Measurements from ENCODE around the gene FGFBP3.
"Not testable (repeated sequence)": the region's sequence is repeated elsewhere in the genome, so short reads cannot be mapped to it uniquely, and the experiment has no call there.

Gene FGFBP3

DNA sequence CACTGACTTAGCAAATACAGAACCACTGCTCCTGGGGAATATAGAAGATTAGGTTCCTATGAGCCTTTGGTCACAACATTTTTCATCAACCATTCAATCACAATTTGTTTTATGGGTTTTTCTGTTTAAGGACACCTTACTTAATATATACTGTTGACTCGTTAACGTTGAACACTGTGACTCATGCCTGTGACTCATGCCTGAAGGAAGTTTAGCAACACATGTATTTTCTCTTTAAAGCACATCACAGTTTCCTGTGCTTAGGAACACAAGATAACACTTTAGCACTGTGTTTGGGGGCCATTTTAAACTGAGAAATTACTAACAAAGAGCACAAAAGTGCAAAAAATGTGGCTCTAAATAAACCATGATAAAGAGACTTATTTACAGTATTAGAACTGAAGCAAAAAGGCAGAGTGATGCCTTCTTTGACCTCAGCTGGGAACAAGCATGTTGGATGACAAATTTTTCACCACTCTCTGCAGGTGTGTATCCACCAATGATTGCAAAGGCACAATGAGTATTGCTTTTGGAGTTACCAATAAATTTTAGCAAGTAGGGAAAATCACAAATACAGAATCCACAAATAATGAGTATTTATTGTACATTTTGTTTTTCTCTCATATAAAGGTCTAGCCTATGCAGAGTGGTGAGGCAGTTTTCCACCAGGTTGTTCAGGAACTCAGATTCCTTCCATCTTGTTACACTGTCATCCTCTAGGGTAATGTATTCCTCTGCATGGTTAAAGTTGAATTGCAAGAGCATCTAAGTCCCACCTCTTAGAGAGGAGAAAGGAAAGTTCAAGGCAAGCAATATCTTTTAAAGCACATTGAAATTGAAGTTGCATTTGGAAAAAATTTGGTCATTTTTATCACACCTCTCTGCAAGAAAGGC is 7.3 kb downstream of the FGFBP3 start:
- no peak for DNase-seq

DNA sequence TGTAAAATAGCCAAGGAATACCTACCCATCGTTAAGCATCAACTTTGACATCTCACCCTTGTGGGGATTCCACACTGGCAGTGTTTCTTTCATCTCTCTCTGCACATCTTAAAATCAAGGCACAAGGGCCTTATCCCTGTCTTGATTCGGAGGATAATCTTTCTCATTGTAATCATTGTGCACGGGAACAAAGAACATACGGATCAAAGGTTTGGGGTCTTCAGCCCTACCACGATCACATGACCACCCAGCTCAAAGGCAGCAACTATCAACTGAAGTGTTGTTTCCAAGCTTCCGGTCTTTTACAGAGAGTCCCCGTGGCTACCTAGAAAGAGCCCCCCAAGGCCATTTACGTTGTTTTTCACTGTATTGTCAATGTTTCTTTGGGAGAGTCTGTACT is 11.9 kb downstream of the FGFBP3 start:
- DNase-seq, result no peak

DNA sequence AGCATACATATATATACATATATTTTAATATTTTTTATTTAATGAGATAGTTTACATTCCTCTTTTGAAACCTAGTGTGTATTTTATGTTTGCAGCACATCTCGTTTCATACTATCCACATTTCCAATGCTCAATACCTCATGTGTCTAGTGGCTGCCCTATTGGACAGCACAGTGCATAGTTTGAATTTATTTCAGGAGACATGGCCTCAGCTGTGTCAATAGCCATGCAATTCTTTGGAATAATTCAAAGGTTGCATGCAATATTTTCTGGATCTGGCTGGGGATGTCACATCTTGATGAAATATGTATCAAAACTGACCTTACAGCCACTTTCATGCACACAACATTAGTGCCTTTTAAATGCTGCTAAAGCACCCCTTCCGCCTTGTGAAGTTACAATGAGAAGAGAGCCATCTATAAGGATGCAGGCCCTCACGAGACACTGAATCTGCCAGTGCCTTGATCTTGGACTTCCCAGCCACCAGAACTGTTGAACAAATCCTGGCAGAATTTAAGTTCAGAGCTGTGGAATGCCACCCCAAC is 13.0 kb downstream of the FGFBP3 start:
- no peak for DNase-seq

DNA sequence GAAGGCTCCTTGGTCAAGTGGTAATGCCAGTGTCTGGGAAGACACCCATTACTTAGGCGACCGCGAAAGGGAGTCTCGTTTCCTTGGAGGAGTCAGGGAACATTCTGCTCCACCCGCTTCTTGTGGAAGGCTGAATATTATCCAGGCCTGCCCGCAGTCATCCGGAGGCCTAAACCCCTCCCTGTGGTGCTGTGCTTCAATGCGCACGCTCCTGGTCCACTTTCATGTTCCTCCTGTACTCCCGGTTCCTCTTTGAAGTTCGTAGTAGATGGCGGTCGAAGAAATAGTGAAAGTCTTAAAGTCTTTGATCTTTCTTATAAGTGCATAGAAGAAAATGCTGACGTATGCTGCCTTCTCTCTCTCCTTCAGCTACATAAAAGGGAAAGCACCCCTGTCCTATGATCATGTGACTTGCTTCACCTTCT is 15.0 kb downstream of the FGFBP3 start:
- not testable (repeated sequence) for DNase-seq

DNA sequence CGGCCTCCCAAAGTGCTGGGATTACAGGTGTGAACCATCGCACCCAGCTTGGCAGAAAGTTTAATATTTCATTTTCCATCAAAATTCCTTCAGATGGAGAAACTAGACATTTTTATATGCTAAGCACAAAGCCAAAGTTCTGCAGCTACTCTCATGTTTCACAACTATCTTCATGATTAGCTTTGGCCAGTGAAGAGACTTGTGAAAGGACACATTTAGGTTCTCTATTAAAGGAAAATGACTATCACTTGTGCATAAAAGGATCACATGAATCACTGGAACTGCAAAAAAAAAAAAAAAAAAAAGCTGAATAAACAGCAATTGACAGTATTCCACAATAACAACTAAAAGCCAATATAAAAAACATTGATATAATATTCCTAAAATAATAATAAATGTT is 16.2 kb downstream of the FGFBP3 start:
- no peak for DNase-seq

DNA sequence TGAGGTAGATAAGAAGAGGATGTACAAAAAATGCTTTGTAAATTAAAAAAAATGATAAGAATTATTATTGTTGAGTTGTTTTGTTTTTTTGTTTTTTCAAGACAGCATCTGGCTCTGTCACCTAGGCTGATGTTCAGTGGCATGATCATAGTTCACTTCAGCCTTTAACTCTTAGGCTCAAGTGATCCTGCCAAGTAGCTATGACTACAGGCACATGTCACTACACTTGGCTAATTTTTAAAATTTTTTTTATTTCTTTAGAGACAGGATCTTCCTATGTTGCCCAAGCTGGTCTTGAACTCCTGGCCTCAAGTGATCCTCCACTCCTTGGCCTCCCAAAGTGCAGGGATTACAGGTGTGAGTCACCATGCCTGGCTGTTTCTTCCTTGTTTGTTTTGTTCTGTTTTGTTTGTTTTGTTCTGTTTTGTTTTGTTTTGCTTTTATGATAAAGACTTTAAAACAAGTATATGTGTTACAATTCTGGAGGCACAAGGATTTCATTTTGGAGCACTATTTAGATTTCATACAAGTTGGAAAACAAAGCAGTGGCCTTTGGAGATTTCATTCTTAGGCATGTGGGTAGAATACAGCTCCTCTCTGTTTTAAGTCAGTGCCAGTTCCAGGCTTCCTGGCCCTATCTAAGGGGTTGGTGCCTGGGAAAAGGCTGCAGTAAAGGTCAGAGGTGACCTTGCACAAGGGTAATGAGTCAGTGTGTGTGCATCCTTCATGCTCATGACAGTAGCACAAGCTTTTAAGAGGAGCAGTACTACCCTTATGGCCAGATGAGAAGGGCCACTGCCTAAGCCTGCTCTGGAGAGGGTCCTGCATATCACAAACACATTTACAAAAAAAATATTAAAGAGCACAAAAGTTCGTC is 17.9 kb downstream of the FGFBP3 start:
- DNase-seq, result no peak

DNA sequence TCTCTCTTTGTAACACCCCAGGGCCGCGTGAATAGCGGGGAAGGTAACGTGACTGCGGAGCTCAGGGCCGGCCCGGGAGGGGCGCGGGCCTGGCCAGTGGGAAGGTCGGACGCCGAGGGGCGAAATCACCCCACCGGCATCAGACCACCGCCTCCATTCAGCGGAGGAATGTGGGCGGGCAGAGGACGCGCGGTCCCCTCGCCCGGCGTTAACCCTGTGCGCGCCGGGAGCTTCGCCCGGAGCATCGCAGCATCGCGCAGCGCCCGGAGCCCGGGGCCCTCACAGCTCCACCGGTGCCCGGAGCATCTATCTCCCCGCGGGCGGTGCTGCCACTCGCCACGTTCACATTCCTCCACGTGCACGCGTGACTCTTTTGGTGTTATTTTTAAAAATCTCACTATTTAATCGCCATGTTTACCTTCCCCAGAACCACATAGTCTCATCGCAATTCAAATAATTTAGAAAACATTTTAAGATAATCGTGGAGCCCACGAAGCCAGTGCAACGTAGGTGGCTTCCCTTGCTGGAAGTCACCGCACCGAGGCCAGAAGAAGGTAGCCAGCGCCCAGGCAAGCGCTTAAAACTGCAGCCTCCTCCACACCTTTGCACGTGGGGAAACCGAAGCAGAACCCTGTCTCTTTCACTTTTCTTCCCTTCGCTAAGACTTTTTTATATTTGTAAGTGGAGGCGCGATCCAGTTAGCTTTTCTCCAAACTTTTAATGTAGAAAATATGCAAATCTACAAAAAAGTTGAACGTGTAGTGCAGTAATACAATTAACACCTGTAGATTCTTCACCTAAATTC is 21.8 kb downstream of the FGFBP3 start:
- peak; percentile 25 for DNase-seq

DNA sequence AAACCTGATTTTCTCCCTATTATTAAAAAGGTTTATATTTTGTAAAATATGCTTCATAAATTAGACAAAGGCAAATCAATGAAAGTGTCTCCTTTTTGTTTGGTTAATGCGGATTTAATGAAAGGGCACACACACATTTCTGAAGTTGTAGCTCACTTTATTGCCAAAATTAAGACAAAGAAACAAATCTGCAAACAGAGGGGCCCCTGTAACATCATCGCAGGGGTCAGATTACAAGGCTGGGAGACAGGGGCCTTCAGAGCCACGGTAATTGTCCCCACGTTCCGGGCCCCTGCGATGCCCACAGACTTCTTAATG is 22.4 kb downstream of the FGFBP3 start:
- no peak for DNase-seq

DNA sequence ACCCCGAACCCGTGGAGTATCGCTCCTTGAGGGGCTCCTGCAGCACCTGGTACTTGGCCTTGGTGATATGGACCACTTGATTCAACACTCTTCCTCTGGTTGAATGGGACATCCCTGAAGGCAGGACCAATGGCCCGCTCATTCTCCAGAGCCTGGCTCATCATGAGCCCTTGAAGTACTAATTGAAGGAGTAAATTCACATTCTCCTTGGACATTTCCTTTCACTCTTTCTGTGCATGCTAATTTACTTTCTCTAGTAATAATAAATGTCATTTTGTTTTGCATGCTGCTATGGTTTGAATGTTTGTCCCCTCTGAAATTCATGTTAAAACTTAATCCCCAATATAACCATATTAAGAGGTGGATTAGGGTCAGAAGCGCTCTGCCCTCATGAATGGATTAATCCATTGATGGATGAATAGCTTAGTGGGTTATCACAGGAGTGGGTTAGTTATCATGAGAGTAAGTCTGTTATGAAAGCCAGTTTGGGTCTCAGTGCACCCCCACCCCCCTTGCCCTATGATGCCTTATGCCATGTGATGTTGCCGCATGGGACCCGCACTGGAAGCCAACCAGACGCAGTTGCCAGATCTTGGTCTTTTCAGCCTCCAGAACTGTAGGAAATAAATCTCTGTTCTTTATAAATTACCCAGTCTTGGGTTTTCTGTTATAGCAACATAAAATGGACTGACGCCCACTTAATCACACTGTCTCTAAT is 23.8 kb downstream of the FGFBP3 start:
- DNase-seq, result no peak

DNA sequence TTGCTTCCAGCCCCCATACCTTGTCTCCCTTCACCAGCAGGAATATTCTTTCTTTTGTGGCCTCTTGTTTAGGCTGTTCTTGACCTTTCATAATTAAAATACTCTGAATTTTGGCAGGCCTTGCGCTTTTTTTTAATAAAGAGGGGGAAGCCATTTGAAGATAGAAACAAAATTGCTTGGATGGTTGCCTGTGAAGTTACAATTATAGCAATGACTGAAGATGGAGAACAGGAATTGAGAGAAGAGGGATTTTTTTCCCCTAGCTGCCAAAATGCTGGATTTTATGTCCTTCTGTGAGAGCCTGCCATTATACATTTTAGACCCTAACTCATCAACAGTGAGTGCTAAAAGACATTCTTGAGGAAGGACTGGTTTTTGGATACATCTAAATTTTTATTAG is 24.8 kb downstream of the FGFBP3 start:
- DNase-seq, result no peak

DNA sequence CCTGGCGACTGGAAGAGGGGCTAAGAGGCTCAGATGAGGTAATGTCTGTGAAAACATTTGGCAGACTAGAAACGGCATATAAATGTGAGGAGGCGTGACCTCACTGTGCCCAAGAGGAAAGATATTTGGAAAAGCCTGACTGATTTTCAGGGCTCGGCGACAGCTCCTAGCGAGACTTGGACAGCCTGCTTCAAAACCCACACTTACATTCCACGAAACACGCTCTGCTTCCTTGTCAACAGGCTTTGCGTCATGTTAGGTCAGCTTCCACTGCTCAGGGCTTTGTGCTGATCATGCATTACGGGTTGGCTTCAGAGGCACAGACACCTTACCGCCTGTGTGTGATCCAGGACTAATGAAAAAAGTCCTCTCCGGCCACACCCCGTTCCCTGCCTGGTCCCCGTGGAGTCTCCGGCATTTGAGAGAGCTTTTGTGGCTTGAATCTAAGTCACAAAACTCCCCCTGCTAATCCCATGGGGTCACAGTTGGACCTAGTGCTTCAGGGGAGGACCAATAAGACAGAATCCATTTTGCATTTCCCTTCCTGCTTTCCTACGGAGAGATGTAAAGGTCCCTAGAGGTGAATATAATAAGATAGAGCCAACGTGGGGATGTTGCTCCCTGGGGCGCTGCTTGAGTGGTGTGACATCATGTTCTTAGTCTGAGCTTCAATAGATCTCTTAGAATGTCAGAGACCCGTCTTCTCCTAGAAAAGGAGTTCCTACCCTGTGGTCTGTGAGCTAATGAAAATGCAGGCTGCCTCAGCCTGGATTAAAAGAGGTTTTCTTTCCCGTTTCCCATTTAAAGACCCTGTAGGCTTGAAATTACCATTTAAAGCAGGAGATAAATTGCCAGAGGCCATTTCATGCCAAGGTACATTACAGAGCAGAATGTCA is 25.5 kb downstream of the FGFBP3 start:
- DNase-seq, result peak; percentile 9

DNA sequence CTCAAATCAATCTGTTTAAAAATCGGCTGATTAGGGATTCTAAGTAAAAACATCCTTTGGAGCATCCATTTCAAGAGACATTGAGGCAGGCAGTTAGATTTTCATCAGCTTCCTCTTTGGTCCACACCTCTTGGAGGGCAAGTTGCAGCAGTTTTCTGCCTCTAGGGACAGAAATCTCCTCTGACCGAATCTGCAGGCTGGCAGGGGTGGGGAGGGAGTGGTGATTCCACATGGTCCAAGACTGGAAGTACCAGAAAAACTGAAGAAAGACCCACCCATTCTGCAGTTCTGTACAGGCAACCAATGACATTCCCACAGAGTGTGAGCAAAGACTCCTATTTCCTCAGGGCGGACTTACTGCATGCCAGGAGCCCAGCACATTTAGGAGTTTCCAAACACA is 29.0 kb downstream of the FGFBP3 start:
- no peak for DNase-seq

DNA sequence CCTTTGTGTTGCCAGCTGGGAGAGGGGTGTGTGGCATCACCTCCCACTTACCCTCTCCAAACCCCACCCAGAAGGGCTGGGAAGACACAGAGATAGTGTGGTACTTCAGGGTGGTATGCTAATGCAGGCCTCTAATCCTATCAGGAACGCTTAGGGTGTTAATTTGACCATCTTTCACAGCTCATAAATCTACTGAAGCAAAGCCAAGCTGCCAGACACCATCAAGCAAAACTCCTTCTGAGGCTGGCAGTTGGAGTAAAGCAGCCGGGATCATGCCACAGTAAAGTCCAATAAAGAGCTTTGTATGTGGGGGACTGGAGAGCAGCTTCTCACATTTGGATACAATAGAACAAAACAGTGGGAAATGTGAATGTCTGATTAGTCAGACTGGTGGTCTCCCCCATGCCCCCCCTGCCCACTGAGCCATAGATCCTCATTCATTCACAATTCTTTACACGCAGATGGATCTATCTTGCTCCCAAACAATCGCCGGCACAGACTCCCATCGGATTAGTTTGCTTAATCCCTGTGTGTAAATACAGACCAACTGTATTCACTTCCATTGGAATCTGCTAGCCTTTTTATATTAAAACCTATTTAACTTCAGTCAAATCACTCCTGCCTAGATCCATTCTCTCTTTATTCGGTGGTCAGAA is 29.6 kb downstream of the FGFBP3 start:
- no peak for DNase-seq

DNA sequence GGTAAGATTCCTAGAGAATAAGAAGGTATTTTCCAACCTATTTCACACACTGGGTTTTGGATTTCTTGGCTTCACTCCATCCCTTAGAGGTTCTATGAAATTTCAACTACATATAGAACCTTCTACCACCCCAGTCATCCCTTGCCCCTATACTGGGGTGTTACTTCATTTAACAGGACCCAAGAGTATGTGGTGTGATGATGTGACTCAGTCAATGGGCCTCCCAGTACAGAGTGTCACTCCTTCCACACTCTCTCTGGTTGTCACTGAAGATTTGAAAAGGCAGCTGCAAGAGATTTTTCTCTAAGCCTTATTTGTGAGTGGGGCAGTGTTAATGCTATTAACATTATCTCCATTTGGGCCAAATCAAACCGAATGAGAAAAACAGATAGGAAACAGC is 33.5 kb downstream of the FGFBP3 start:
- DNase-seq, result no peak

DNA sequence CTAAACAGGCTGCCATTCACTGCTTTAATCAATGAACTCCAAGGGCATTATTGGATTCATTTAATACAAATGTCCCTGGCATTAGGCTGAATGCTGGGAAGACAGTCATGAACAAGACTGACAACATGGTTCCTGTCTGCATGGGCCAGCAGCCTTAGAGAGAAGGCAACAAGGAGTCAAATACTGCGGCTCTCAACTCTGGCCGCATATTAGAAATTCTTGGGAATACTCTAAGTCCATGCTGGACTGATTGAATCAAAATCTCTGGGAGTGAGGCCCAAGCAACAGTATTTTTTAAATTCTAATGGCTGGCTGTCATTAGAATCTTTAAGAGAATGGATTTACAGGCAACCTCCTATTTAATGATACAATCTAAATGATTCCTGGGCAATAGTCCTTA is 34.1 kb downstream of the FGFBP3 start:
- DNase-seq, result no peak

DNA sequence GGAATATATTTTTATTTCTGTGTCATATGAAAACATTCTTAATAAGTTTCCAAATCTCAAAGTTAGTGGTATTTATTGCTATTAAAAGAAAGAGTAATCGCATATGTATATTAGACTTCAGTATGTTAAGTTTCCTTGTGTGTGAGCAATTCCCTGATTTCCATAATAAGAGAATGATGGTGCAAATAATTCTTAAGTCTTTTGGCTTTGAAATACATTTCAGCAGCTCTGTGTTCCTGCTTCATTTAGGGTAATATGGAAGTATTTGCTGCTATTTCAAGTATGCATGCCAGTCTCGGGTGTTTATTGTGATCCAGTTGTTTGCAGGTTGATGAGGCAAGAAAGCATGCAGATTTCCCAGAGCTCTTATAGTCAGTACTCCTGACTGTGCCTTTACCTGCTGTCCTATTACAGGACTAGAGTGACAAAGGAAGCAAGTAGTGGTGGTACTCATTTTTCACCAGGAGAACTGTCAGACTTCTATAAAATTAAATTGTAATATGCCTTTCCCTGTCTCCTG is 43.7 kb downstream of the FGFBP3 start:
- no peak for DNase-seq

DNA sequence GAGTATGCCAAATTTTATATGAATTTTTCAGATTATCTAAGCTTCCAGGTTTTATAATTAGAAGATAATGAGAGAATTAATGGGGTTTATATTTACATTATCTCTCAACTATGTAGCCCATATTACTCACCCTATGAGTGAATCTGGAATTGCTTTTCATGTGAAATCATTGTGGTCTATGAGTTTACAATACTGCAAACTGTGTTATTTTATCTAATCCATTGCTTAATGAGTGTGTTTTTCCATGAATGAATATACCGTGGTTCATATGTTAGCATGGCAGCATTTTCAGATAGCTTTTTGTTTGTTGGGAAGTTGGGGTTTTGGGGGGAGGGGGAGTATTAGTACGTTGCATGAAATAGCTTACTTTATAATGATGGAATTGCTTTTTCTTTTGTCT is 44.5 kb downstream of the FGFBP3 start:
- DNase-seq, result no peak

DNA sequence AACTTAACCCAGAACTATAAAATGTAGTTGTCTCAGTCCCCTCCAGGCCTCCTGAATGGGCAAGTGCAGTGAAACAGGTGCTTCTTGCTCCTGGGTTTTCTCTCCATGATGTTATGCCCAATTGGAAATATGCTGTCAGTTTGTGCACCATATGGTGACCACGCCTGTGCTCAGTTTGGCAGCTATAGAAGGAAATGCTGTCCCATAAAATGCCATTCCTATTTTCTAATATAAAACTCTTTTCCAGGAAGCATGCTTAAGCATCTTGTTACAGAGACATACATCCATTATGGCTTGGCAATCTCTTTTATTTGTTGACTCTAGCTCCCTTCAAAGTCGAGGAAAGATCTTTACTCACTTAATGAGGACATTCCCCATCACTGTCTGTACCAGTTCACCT is 45.2 kb downstream of the FGFBP3 start:
- no peak for DNase-seq

DNA sequence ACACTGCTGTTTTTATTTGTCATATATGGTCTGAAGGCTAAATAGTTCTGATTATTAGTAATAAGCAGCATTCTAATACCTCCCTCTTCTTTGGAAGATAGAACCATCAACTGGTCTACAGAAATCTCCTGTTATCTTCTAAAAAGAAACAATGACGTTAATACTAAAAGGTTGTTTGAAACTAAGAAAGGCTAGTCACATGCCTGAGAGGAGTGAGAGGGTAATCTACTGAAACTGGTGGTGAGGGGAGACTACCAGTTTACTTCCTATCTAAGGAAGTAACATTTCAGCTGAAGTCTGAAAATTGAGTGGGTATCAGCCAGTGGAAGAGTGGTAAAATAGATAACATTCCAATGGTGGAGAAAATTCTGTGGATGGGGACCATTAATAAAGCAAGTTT is 48.4 kb downstream of the FGFBP3 start:
- no peak for DNase-seq

DNA sequence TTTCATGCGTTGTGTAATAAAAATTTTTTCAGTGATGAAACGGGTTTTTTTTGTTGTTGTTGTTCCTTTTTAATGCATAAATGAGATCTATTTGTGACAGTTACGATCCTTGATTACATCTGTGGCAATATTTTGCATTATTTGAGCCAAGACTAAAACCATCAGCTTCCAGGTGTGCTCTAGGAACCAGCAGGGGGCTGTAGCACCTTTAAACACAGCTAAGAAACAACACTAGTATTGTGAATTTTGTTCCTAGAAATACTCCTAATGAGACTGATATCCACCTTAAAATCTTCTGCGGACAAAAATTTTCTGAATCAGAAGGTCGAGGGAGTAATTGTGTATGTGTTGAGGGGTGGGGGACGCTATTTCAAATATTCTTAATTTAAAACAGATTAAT is 52.6 kb downstream of the FGFBP3 start:
- no peak for DNase-seq
